Prostate gland (tissue), 2 donors: ENCODE data around the gene BCHE. TPM values are rescaled to one million over a fixed set of nuclear protein-coding genes. Genes with fewer than 3 reads are reported as not detected.

Experiments
- DNase-seq: peaks from one replicate; pipeline ENCODE4 v3.0.0-alpha.2; 2019; ENCODE audit warnings: low spot score
- H3K27ac ChIP-seq, 2 donors: fragments of 200-600 bp; sonication (generic); 2 replicates each; pipeline ENCODE4 v1.5.1; 2017 to 2019
- H3K27me3 ChIP-seq: fragments of 200-600 bp; sonication (generic); replicated peaks from 2 replicates; pipeline ENCODE4 v1.5.1; 2019; ENCODE audit not compliant: insufficient read depth
- H3K36me3 ChIP-seq, 2 donors: fragments of 200-600 bp; sonication (generic); 1 replicate in 1 of 2; 2 replicates in 1 of 2; pipeline versions ENCODE4 v1.5.1 to v1.8.1; 2017 to 2019
- H3K4me1 ChIP-seq: fragments of 200-600 bp; sonication (generic); replicated peaks from 2 replicates; pipeline ENCODE4 v1.5.1; 2019
- H3K4me3 ChIP-seq, 2 donors: fragments of 200-600 bp; sonication (generic); 2 replicates each; pipeline ENCODE4 v1.5.1; 2017 to 2019
- H3K9me3 ChIP-seq: fragments of 200-600 bp; sonication (generic); 2 replicates; pipeline ENCODE4 v1.5.1; 2017
- POLR2A ChIP-seq: fragments of 450-650 bp; IDR thresholded peaks from one replicate; pipeline ENCODE4 v1.6.1; 2016; ENCODE audit warnings: antibody characterized with exemption, mild to moderate bottlenecking
- POLR2AphosphoS5 ChIP-seq: sonication (generic); formaldehyde crosslinking; IDR thresholded peaks from one replicate; pipeline ENCODE4 v1.6.1; 2017; ENCODE audit warnings: antibody characterized with exemption
- WGBS: methylation state at CpG from one replicate; pipeline ENCODE4 v1.1.5; 2018; 5-methylcytosine and 5-hydroxymethylcytosine counted together
- intact Hi-C: fragments of 100-400 bp; cut with DNase I; formaldehyde crosslinking; loops from one replicate; pipeline ENCODE4 v1.14.2; 2022
- total RNA-seq, 2 donors: library from RNA; depleted of rRNA; stranded (reverse); fragments of >200 nt; gene quantifications; one replicate each; pipeline ENCODE4 v1.1.0, GENCODE V29; 2016
- TF ChIP-seq, protein P1 (sequence below), 4 experiments: fragments of 200-600 bp in 2 of 4; fragments of 450-650 bp in 2 of 4; sonication (generic) in 2 of 4; IDR thresholded peaks; 1 replicate in 3 of 4; 2 replicates in 1 of 4; pipeline ENCODE4 v1.5.1; 2016 to 2019; ENCODE audit warnings: antibody characterized with exemption in 4 of 4, mild to moderate bottlenecking in 2 of 4, moderate library complexity in 2 of 4

BCHE gene
- total RNA-seq, 2 donors from 2014 or later: 1.8 to 2.2 TPM

DNA sequence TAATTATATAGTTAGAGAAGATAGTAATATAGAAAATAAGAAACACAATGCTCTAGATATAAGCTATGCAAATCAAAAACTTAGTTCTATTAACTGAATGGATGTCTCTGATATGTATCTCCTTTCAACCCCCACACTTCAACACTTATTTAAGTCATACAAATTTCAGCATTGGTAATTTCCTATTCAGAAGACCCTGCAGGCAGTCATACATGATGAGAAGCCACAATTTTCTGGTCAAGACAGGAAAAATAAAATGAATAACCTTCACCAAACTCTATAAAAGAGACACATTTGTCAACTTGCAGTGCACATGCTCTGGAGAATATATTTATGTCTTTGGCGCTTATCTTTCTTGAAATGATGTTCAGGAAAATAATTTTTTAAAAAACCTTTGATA is 578 bp upstream of the BCHE start:
- H3K36me3 ChIP-seq: no peaks in the 10 kb centered on the region
- DNase-seq: no peak
- H3K9me3 ChIP-seq: no peaks in the 10 kb centered on the region
- WGBS: 91% methylated on average over 1 of the region's 1 CpG
- no peak overlapping the region for H3K27ac ChIP-seq
- TF ChIP-seq POLR2A (no peak), POLR2AphosphoS5 (no peak)
- TF ChIP-seq, protein P1, sequence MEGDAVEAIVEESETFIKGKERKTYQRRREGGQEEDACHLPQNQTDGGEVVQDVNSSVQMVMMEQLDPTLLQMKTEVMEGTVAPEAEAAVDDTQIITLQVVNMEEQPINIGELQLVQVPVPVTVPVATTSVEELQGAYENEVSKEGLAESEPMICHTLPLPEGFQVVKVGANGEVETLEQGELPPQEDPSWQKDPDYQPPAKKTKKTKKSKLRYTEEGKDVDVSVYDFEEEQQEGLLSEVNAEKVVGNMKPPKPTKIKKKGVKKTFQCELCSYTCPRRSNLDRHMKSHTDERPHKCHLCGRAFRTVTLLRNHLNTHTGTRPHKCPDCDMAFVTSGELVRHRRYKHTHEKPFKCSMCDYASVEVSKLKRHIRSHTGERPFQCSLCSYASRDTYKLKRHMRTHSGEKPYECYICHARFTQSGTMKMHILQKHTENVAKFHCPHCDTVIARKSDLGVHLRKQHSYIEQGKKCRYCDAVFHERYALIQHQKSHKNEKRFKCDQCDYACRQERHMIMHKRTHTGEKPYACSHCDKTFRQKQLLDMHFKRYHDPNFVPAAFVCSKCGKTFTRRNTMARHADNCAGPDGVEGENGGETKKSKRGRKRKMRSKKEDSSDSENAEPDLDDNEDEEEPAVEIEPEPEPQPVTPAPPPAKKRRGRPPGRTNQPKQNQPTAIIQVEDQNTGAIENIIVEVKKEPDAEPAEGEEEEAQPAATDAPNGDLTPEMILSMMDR (IDR thresholded peaks at IDR 0.05): no peak
- H3K4me3 ChIP-seq: no peak overlapping the region
- H3K4me1 ChIP-seq: no peaks in the 10 kb centered on the region
- H3K27me3 ChIP-seq: no peaks in the 10 kb centered on the region
- intact Hi-C loops: no loop called here

DNA sequence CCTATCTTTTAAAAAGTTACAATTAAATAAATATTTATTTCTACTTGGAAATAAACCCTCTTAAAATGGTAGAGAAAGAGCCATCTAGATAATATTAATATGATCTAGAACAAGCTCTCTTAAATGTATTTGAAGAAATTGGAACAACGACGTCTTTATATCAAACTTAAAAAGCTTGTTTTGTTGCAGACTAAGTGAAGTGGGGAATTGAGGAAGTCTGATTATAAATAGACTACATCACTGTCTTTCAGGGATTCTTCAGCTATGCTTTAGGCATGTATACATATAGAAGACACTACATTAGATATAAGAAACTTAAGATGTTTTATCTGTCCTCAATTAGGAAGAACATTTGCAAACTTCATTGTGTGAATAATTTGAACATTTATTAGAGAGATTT is 1.8 kb downstream of the BCHE start:
- H3K9me3 ChIP-seq: no peaks in the 10 kb centered on the region
- no peaks in the 10 kb centered on the region for H3K4me1 ChIP-seq
- DNase-seq: no peak
- TF ChIP-seq POLR2A (no peak), POLR2AphosphoS5 (no peak)
- TF ChIP-seq, protein P1 (IDR thresholded peaks at IDR 0.05): no peak
- H3K4me3 ChIP-seq: no peak overlapping the region
- H3K36me3 ChIP-seq: no peaks in the 10 kb centered on the region
- intact Hi-C loops: no loop called here
- 61% methylated on average over 2 of the region's 2 CpGs for WGBS
- no peak overlapping the region for H3K27ac ChIP-seq
- H3K27me3 ChIP-seq: no peaks in the 10 kb centered on the region

DNA sequence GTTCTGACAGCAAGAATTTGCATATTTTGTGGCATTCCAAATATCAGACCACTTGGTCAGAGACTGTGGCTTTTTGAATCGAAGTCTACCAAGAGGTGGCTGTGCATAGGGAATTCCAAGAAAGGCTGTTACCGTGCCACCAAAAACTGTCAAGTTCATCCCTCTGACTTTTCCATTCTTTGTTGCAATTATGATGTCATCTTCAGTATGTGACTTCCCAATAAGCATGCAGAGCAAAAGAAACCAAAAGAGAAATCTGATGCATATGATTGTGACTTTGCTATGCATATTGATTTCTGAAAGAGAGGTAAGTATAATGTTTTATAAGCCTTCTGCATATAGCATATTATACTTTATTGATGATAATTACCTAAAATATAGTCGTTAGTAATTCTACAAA is 6.5 kb downstream of the BCHE start:
- intact Hi-C loops: no loop called here
- WGBS: 88% methylated on average over 3 of the region's 3 CpGs
- H3K9me3 ChIP-seq: no peaks in the 10 kb centered on the region
- no peak overlapping the region for H3K4me3 ChIP-seq
- no peak overlapping the region for H3K27ac ChIP-seq
- H3K36me3 ChIP-seq: no peaks in the 10 kb centered on the region
- no peak for DNase-seq
- H3K27me3 ChIP-seq: no peaks in the 10 kb centered on the region
- no peaks in the 10 kb centered on the region for H3K4me1 ChIP-seq
- TF ChIP-seq, protein P1 (IDR thresholded peaks at IDR 0.05): no peak

DNA sequence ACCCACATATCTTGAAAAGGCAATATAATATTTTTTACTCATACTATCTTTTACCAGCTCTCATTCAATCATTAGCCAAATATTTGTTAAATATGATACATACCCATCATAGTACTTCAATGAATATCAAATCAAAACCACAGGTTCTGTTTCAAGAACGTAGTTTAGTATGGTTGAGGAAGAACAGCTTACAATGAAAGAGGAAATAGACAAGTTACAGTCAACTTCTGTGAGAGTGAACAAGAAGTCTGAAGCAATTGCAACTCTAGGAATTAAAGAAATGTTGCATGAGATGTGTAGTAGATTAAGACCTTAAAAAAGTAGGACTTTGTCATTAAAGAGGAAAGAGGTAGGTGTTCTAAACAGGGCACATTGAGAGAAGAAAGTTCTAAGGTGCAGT is 9.3 kb downstream of the BCHE start:
- 85% methylated on average over 1 of the region's 1 CpG for WGBS
- Histone ChIP-seq H3K9me3 (no peaks in the 10 kb centered on the region), H3K27ac (no peak overlapping the region), H3K4me3 (no peak overlapping the region), H3K27me3 (no peaks in the 10 kb centered on the region), H3K4me1 (no peaks in the 10 kb centered on the region), H3K36me3 (no peaks in the 10 kb centered on the region)
- DNase-seq: no peak
- intact Hi-C loops: no loop called here
- TF ChIP-seq, protein P1 (IDR thresholded peaks at IDR 0.05): no peak
- TF ChIP-seq POLR2A (no peak), POLR2AphosphoS5 (no peak)

DNA sequence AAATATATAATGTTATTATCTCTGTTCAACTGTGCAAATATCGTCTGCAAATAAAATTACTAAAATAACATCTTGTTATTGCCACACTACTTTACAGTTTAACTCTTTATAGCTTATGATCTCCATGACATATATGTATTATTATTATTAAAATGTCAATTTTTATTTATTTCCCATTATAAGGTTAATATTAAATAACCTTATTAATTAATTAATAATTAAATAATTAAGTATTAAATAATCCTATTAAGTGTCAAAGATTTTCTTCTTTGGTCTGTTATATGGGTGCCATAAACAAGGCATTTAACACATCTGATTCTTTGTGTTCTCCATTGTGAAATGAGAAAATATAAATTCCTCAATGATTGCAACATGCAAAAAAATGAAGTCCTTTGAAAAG is 10.0 kb downstream of the BCHE start:
- no peak for DNase-seq
- intact Hi-C loops: no loop called here
- no peaks in the 10 kb centered on the region for H3K4me1 ChIP-seq
- 70% methylated on average over 1 of the region's 1 CpG for WGBS
- no peaks in the 10 kb centered on the region for H3K36me3 ChIP-seq
- no peak overlapping the region for H3K27ac ChIP-seq
- H3K27me3 ChIP-seq: no peaks in the 10 kb centered on the region
- H3K4me3 ChIP-seq: no peak overlapping the region
- TF ChIP-seq, protein P1 (IDR thresholded peaks at IDR 0.05): no peak
- no peak for TF ChIP-seq POLR2AphosphoS5
- no peak for TF ChIP-seq POLR2A
- H3K9me3 ChIP-seq: no peaks in the 10 kb centered on the region
